Measurements from ENCODE around the gene CACFD1. TPM values are rescaled to one million over a fixed set of nuclear protein-coding genes. Genes with fewer than 3 reads are reported as not detected.

CACFD1 gene
- total RNA-seq, 1 experiment from 2014 or later: 22.5 TPM

- ATAC-seq: peak; percentile 30
- no peak for DNase-seq (ENCODE audit: low spot score)
- ChIA-PET CTCF (interaction anchor here (0.6 to 2.4 kb wide), 26 partner anchors 23 to 599 kb away, joined by 3 to 29 read pairs (median 5); partner anchors contain the start of genes CACFD1, GBGT1, STKLD1 and SURF1), POLR2A (no interaction called here)
- Mint-ChIP-seq H3K27me3 (ENCODE audit: low read depth) (peaks cover 4% of the 10 kb centered on the region), H3K9me3 (no peaks in the 10 kb centered on the region), H3K36me3 (no peaks in the 10 kb centered on the region), H3K4me3 (no peak overlapping the region), H3K27ac (no peak overlapping the region), H3K4me1 (no peaks in the 10 kb centered on the region)
- TF ChIP-seq RELA (CRISPR knock-in tag; IDR thresholded peaks at IDR 0.05; ENCODE audit: borderline replicate concordance) (no peak), MAX (CRISPR knock-in tag; IDR thresholded peaks at IDR 0.05) (no peak), CREM (CRISPR knock-in tag; IDR thresholded peaks at IDR 0.05) (no peak), GRHL2 (CRISPR knock-in tag; IDR thresholded peaks at IDR 0.05; ENCODE audit: insufficient replicate concordance, severe bottlenecking) (no peak)
Observed at GRCh38 chr9:133485531-133486260, 25.9 kb downstream of the CACFD1 start.

- no peak for TF ChIP-seq ZBTB21 (CRISPR knock-in tag; IDR thresholded peaks at IDR 0.05; ENCODE audit: borderline replicate concordance)
- TF ChIP-seq HMGA2 (CRISPR knock-in tag; IDR thresholded peaks at IDR 0.05): no peak
- no peak for TF ChIP-seq CTCF (IDR thresholded peaks at IDR 0.05)
- TF ChIP-seq FOXP4 (CRISPR knock-in tag; IDR thresholded peaks at IDR 0.05): no peak
- no peak for TF ChIP-seq ZNF396 (CRISPR knock-in tag; IDR thresholded peaks at IDR 0.05; ENCODE audit: borderline replicate concordance)
- no peak for TF ChIP-seq RELA (CRISPR knock-in tag; IDR thresholded peaks at IDR 0.05; ENCODE audit: borderline replicate concordance)
- TF ChIP-seq PRDM15 (CRISPR knock-in tag; IDR thresholded peaks at IDR 0.05): no peak
- TF ChIP-seq FOXJ3 (CRISPR knock-in tag; IDR thresholded peaks at IDR 0.05; ENCODE audit: borderline replicate concordance): no peak
- no peak for TF ChIP-seq ZNF532 (CRISPR knock-in tag; IDR thresholded peaks at IDR 0.05; ENCODE audit: borderline replicate concordance)
- no peak for TF ChIP-seq ZNF263 (CRISPR knock-in tag; IDR thresholded peaks at IDR 0.05; ENCODE audit: low read depth)
- TF ChIP-seq MXD4 (CRISPR knock-in tag; IDR thresholded peaks at IDR 0.05; ENCODE audit: borderline replicate concordance): no peak
- TF ChIP-seq TCF7 (CRISPR knock-in tag; IDR thresholded peaks at IDR 0.05; ENCODE audit: low read depth): no peak
- ATAC-seq (no peak), DNase-seq (ENCODE audit: low spot score) (no peak)
- ChIA-PET POLR2A (no interaction called here), CTCF (interaction anchor here (0.7 to 2.0 kb wide), 14 partner anchors 9 to 229 kb away, joined by 3 to 29 read pairs (median 4); partner anchors contain the start of genes CACFD1, SLC2A6 and STKLD1)
- peaks cover 4% of the 10 kb centered on the region; the same call in 1 of the 2 replicates for H3K27me3 Mint-ChIP-seq (ENCODE audit: low read depth)
- no peak overlapping the region for H3K4me3 Mint-ChIP-seq
- no peaks in the 10 kb centered on the region for H3K36me3 Mint-ChIP-seq
- H3K9me3 Mint-ChIP-seq: no peaks in the 10 kb centered on the region
- no peaks in the 10 kb centered on the region for H3K4me1 Mint-ChIP-seq
- H3K27ac Mint-ChIP-seq: no peak overlapping the region
Observed at GRCh38 chr9:133487331-133487725, 27.6 kb downstream of the CACFD1 start.

Data from WTC11 (cell line).